ENCODE measurements around the gene TNFAIP8L2. TPM values are rescaled to one million over a fixed set of nuclear protein-coding genes. Genes with fewer than 3 reads are reported as not detected.
"Not testable (repeated sequence)": the region's sequence is repeated elsewhere in the genome, so short reads cannot be mapped to it uniquely, and the experiment has no call there.

TNFAIP8L2 gene
- total and polyA plus RNA-seq, 5 donors from 2014 or later: 4.3 to 62.5 (median 34.4) TPM

DNA sequence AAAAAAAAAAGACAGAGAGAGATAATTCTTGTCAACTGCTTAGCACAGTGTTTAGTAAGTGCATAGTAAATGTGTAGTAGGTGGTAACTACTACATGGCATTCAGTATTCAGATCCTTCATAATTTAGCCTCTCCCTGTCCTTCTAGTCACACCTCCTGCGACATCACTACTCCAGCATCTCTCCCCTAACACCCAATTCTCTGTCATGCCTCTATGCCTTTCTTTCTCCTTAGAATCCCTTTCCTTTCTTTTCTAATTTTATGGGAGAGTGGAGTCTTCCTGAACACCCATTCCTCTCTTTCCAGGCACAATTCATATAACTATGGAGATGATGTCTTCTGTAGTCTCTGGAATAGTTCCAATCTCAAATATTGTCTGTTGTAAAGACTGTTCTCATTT lies 37.4 kb downstream of the TNFAIP8L2 start:
- H3K4me1 Mint-ChIP-seq: peaks cover 12 to 42% (median 23%) of the 10 kb centered on the region in 4 donors
- ATAC-seq (ENCODE audit: low read depth in 2 of 2) (no peak), DNase-seq (no peak)
- H3K9me3 Mint-ChIP-seq: no peaks in the 10 kb centered on the region
- peaks cover 23% of the 10 kb centered on the region for H3K27me3 Mint-ChIP-seq
- H3K4me3 ChIP-seq (ENCODE audit: low read depth, low read length): no peak overlapping the region
- no peak overlapping the region for H3K27ac ChIP-seq (ENCODE audit: insufficient read depth, low read length, poor library complexity, severe bottlenecking)
- H3K27me3 ChIP-seq (ENCODE audit: control insufficient read depth, insufficient read depth, low read length): no peaks in the 10 kb centered on the region
- peaks cover 14% of the 10 kb centered on the region for H3K4me1 ChIP-seq (ENCODE audit: control insufficient read depth, insufficient read depth, low read length, poor library complexity, severe bottlenecking)
- H3K27ac Mint-ChIP-seq: no peak overlapping the region
- no peaks in the 10 kb centered on the region for H3K36me3 ChIP-seq (ENCODE audit: control insufficient read depth, insufficient read depth, low read length)
- peak overlapping the region in 1 of 4 donors; percentile 29 for H3K4me3 Mint-ChIP-seq
- H3K9me3 ChIP-seq (ENCODE audit: control insufficient read depth in 2 of 2, low read length in 2 of 2): no peaks in the 10 kb centered on the region
- H3K36me3 Mint-ChIP-seq: peaks cover 6% of the 10 kb centered on the region

- H3K9me3 ChIP-seq (ENCODE audit: control insufficient read depth in 2 of 2, low read length in 2 of 2); H3K4me3 ChIP-seq (ENCODE audit: low read depth, low read length); H3K36me3 ChIP-seq (ENCODE audit: control insufficient read depth, insufficient read depth, low read length); H3K27ac ChIP-seq (ENCODE audit: insufficient read depth, low read length, poor library complexity, severe bottlenecking); DNase-seq; H3K9me3 Mint-ChIP-seq; H3K27me3 ChIP-seq (ENCODE audit: control insufficient read depth, insufficient read depth, low read length); ATAC-seq (ENCODE audit: low read depth in 2 of 2); H3K27ac Mint-ChIP-seq: not testable (repeated sequence)
- peak overlapping the region in 1 of 4 donors; percentile 29 for H3K4me3 Mint-ChIP-seq
- peaks cover 15% of the 10 kb centered on the region for H3K4me1 ChIP-seq (ENCODE audit: control insufficient read depth, insufficient read depth, low read length, poor library complexity, severe bottlenecking)
- H3K4me1 Mint-ChIP-seq: peaks cover 21 to 42% (median 27%) of the 10 kb centered on the region in 4 donors
- H3K36me3 Mint-ChIP-seq: peaks cover 11% of the 10 kb centered on the region
- peaks cover 19% of the 10 kb centered on the region for H3K27me3 Mint-ChIP-seq
These were observed 38.6 kb downstream of the TNFAIP8L2 start for GRCh38 chr1:151194894-151195594.

DNA sequence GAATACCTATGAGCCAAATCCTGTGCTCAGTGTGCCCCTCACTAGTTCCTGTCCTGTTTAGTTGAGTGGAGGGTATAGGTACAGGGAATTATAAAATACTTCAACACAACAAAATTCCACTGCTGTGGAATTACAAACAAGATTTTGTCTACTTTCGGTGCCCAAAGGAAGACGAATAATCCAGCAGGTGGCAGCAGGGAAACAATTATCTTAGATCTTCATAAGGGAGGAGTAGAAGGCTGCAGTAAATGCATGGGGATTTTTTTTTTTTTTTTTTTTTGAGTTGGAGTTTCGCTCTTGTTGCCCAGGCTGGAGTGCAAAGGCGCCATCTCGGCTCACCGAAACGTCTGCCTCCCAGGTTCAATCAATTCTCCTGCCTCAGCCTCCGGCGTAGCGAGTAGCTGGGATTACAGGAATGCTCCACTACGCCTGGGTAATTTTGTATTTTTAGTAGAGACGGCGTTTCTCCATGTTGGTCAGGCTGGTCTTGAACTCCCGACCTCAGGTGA lies 39.9 kb downstream of the TNFAIP8L2 start:
- H3K9me3 ChIP-seq (ENCODE audit: control insufficient read depth in 2 of 2, low read length in 2 of 2): no peaks in the 10 kb centered on the region
- ATAC-seq (ENCODE audit: low read depth in 2 of 2) (no peak), DNase-seq (peak; percentile 38 to 73 (median 50))
- Mint-ChIP-seq H3K9me3 (no peaks in the 10 kb centered on the region), H3K4me1 (peaks cover 21 to 41% (median 26%) of the 10 kb centered on the region in 4 donors), H3K4me3 (peak overlapping the region in 2 of 4 donors; percentile 78 to 80), H3K27me3 (peaks cover 18% of the 10 kb centered on the region), H3K27ac (no peak overlapping the region), H3K36me3 (peaks cover 12% of the 10 kb centered on the region)
- no peaks in the 10 kb centered on the region for H3K27me3 ChIP-seq (ENCODE audit: control insufficient read depth, insufficient read depth, low read length)
- H3K4me1 ChIP-seq (ENCODE audit: control insufficient read depth, insufficient read depth, low read length, poor library complexity, severe bottlenecking): peaks cover 27% of the 10 kb centered on the region
- no peak overlapping the region for H3K27ac ChIP-seq (ENCODE audit: insufficient read depth, low read length, poor library complexity, severe bottlenecking)
- no peaks in the 10 kb centered on the region for H3K36me3 ChIP-seq (ENCODE audit: control insufficient read depth, insufficient read depth, low read length)
- H3K4me3 ChIP-seq (ENCODE audit: low read depth, low read length): no peak overlapping the region

DNA sequence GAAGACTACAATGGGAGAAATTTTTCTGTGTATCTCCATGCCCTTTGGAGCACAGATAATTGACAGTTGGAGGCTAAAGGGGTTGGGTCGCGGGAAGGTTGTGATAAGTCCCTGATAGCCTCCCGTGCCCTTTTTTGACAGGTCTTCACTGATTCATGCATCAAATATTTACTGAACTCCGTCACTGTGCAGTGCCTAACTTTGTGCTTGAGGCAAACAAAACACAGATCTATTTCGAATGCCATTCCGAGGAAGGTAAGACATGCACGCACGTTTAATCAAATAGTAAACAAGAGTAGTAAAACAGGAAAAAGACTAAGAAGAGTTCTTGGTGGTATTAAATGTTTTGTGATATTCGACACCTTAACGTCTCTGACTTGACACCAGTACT lies 41.4 kb downstream of the TNFAIP8L2 start:
- H3K4me3 Mint-ChIP-seq: peak overlapping the region; percentile 95 to 99 (median 98)
- Histone ChIP-seq H3K9me3 (ENCODE audit: control insufficient read depth in 2 of 2, low read length in 2 of 2) (no peaks in the 10 kb centered on the region), H3K4me3 (ENCODE audit: low read depth, low read length) (peak overlapping the region; percentile 95), H3K4me1 (ENCODE audit: control insufficient read depth, insufficient read depth, low read length, poor library complexity, severe bottlenecking) (peaks cover 32% of the 10 kb centered on the region), H3K27me3 (ENCODE audit: control insufficient read depth, insufficient read depth, low read length) (no peaks in the 10 kb centered on the region), H3K27ac (ENCODE audit: insufficient read depth, low read length, poor library complexity, severe bottlenecking) (peak overlapping the region; percentile 84), H3K36me3 (ENCODE audit: control insufficient read depth, insufficient read depth, low read length) (peaks cover 2% of the 10 kb centered on the region)
- H3K4me1 Mint-ChIP-seq: peaks cover 21 to 53% (median 31%) of the 10 kb centered on the region in 4 donors
- DNase-seq (no peak), ATAC-seq (ENCODE audit: low read depth in 2 of 2) (no peak)
- H3K36me3 Mint-ChIP-seq: peaks cover 16% of the 10 kb centered on the region
- no peaks in the 10 kb centered on the region for H3K9me3 Mint-ChIP-seq
- H3K27ac Mint-ChIP-seq: peak overlapping the region; percentile 97 to 99 (median 99)
- H3K27me3 Mint-ChIP-seq: peaks cover 18% of the 10 kb centered on the region

GRCh38 chr1:151198254-151199127 lies 42.0 kb downstream of the TNFAIP8L2 start, which contains the start of gene PIP5K1A:
PIP5K1A (plus strand) TSS chr1:151198552; CDS start chr1:151198997, 445 bp downstream.
- peak within 1 kb of the TSS; percentile 84 for H3K27ac ChIP-seq (ENCODE audit: insufficient read depth, low read length, poor library complexity, severe bottlenecking)
- H3K4me3 ChIP-seq (ENCODE audit: low read depth, low read length): peak within 1 kb of the TSS; percentile 95
- peak within 1 kb of the TSS; percentile 95 to 99 (median 98) for H3K4me3 Mint-ChIP-seq
- H3K4me1 ChIP-seq (ENCODE audit: control insufficient read depth, insufficient read depth, low read length, poor library complexity, severe bottlenecking): peaks cover 32% of the 10 kb centered on the region
- H3K9me3 Mint-ChIP-seq: no peaks in the 10 kb centered on the region
- H3K4me1 Mint-ChIP-seq: peaks cover 21 to 55% (median 31%) of the 10 kb centered on the region in 4 donors
- H3K36me3 Mint-ChIP-seq: peaks cover 16% of the 10 kb centered on the region
- H3K36me3 ChIP-seq (ENCODE audit: control insufficient read depth, insufficient read depth, low read length): peaks cover 5% of the 10 kb centered on the region
- H3K9me3 ChIP-seq (ENCODE audit: control insufficient read depth in 2 of 2, low read length in 2 of 2): no peaks in the 10 kb centered on the region
- peaks cover 18% of the 10 kb centered on the region for H3K27me3 Mint-ChIP-seq
- peak; percentile 97 to 99 for ATAC-seq (ENCODE audit: low read depth in 2 of 2)
- no peaks in the 10 kb centered on the region for H3K27me3 ChIP-seq (ENCODE audit: control insufficient read depth, insufficient read depth, low read length)
- peak within 1 kb of the TSS; percentile 97 to 99 (median 99) for H3K27ac Mint-ChIP-seq
- peak; percentile 98 to 99 (median 99) for DNase-seq

DNA sequence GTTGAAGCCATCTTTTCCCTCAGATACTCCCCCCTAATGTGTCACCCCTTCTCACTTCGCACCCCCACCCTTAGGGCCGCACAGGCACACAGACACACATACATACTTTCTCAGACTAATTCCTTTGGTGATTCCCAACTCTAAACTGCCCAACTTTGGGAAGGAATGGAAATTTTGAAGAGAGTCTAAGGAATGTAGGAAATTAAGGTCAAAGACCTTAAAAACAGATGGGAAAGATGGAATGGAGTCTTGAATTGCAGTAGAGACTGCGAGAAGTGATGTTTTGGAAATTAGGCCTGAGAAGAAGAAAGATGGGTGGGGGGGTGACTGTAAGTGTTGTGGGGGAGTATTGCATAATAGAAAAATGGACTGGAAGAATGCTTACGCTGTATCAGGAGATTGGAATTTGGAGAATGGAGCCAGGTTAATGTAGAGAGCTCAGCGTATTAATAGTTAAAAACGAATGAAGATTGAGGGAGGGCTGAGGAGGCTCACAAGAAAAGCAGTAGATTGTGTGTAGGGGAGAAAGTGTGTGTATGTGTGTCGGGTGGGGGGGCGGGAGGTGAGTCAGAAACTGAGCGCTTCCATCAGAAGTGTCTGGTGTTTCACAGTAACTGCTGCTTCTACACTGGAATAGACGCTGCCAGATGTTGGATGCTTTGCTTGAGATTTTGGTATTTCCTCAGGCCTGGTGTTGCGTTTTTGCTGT lies 43.6 kb downstream of the TNFAIP8L2 start:
- H3K4me1 Mint-ChIP-seq: peaks cover 28 to 65% (median 40%) of the 10 kb centered on the region in 4 donors
- Histone ChIP-seq H3K36me3 (ENCODE audit: control insufficient read depth, insufficient read depth, low read length) (peaks cover 5% of the 10 kb centered on the region), H3K4me3 (ENCODE audit: low read depth, low read length) (peak overlapping the region; percentile 95), H3K27ac (ENCODE audit: insufficient read depth, low read length, poor library complexity, severe bottlenecking) (no peak overlapping the region), H3K4me1 (ENCODE audit: control insufficient read depth, insufficient read depth, low read length, poor library complexity, severe bottlenecking) (peaks cover 32% of the 10 kb centered on the region), H3K27me3 (ENCODE audit: control insufficient read depth, insufficient read depth, low read length) (no peaks in the 10 kb centered on the region), H3K9me3 (ENCODE audit: control insufficient read depth in 2 of 2, low read length in 2 of 2) (no peaks in the 10 kb centered on the region)
- H3K9me3 Mint-ChIP-seq: no peaks in the 10 kb centered on the region
- no peak for ATAC-seq (ENCODE audit: low read depth in 2 of 2)
- H3K36me3 Mint-ChIP-seq: peaks cover 16% of the 10 kb centered on the region
- H3K4me3 Mint-ChIP-seq: peak overlapping the region; percentile 95 to 99 (median 98)
- peaks cover 14% of the 10 kb centered on the region for H3K27me3 Mint-ChIP-seq
- H3K27ac Mint-ChIP-seq: peak overlapping the region; percentile 76 to 99 (median 97)
- DNase-seq: peak in 1 of 3 donors; percentile 41

DNA sequence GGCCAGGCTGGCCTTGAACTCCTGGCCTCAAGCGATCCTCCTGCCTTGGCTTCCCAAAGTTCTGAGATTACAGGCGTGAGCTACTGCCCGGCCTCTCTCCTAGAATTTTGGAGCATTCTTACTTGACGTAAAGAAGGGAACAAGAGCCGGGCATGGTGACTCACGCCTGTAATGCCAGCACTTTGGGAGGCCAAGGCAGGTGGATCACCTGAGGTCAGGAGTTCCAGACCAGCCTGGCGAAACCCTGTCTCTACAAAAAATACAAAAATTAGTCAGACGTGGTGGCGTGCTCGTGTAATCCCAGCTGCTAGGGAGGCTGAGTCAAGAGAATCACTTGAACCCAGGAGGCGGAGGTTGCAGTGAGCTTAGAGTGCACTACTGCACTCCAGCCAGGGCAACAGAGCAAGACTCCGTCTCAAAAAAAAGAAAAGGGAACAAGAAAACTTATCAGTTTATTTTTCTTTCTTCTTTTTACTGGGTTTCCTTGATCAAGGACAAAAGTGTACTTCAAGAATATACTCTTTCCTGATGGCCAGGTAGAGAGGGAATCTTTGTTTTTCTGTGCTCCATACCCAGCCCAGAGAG lies 49.0 kb downstream of the TNFAIP8L2 start:
- Mint-ChIP-seq H3K36me3 (peaks cover 14% of the 10 kb centered on the region), H3K4me1 (peaks cover 15 to 45% (median 20%) of the 10 kb centered on the region in 4 donors)
- Histone ChIP-seq H3K4me1 (ENCODE audit: control insufficient read depth, insufficient read depth, low read length, poor library complexity, severe bottlenecking) (peaks cover 12% of the 10 kb centered on the region), H3K36me3 (ENCODE audit: control insufficient read depth, insufficient read depth, low read length) (peaks cover 25% of the 10 kb centered on the region)
- not testable (repeated sequence) for H3K9me3 Mint-ChIP-seq; DNase-seq; H3K9me3 ChIP-seq (ENCODE audit: control insufficient read depth in 2 of 2, low read length in 2 of 2); H3K27ac Mint-ChIP-seq; ATAC-seq (ENCODE audit: low read depth in 2 of 2); H3K27me3 Mint-ChIP-seq; H3K4me3 Mint-ChIP-seq; H3K4me3 ChIP-seq (ENCODE audit: low read depth, low read length); H3K27ac ChIP-seq (ENCODE audit: insufficient read depth, low read length, poor library complexity, severe bottlenecking); H3K27me3 ChIP-seq (ENCODE audit: control insufficient read depth, insufficient read depth, low read length)
